Activated CD4-positive, alpha-beta T cell treated with anti-CD3 and anti-CD28 coated beads for 24 hours (primary cell): ENCODE measurements around the gene CENPVL1.
A peak's percentile ranks its signal among the peaks of the same experiment; 100 is the strongest.
"Not testable (repeated sequence)": the region's sequence is repeated elsewhere in the genome, so short reads cannot be mapped to it uniquely, and the experiment has no call there.

ENCODE experiments used
- DNase-seq, 2 donors: peaks; one replicate each; pipeline ENCODE4 v3.0.0-alpha.2; 2020; ENCODE audit warnings: low read depth in 2 of 2

The CENPVL1 gene

GRCh38 chrX:51710277-51711164 is at the start of gene CENPVL1:
TSS of gene CENPVL1 (plus strand) at chrX:51710512. CDS start at chrX:51710512, 0 bp downstream.
- DNase-seq = not testable (repeated sequence)

GRCh38 chrX:51665981-51666380 is 44.3 kb upstream of the CENPVL1 start:
- DNase-seq = no peak

DNA sequence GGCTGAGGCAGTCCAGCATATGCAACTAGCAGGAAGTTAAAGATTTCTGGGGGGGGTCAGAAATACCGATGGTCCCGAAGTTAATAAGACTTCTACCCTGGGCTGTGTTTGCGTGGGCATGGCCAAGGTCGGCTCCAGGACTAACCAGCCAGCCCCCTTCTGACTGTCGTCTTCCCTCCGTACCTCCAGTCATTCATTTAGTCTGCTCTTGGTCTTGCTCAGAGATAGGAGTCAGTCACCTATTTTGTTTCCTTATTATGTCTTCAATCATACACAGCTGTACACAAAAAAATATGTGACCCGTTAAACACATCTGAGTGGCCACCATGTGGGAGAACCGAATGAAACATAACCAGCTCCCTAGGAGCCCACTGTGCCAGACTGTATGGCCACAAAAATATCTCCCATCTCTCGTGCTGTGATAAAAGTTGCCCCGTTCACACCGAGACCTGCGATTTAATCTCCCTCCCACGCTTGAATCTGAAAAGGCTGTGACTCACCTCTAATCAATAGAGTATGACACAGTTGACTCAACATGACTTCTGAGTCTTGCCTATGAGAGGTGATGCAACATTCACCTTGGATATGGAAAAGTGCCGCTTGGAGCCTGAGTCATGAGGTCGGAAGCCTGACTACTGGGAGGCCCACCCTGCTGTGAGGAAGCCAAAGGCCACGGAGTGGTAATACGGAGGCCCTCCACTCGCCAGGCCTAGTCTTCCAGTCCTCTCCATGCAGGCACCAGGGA is 30.5 kb upstream of the CENPVL1 start:
- DNase-seq = not testable (repeated sequence)

DNA sequence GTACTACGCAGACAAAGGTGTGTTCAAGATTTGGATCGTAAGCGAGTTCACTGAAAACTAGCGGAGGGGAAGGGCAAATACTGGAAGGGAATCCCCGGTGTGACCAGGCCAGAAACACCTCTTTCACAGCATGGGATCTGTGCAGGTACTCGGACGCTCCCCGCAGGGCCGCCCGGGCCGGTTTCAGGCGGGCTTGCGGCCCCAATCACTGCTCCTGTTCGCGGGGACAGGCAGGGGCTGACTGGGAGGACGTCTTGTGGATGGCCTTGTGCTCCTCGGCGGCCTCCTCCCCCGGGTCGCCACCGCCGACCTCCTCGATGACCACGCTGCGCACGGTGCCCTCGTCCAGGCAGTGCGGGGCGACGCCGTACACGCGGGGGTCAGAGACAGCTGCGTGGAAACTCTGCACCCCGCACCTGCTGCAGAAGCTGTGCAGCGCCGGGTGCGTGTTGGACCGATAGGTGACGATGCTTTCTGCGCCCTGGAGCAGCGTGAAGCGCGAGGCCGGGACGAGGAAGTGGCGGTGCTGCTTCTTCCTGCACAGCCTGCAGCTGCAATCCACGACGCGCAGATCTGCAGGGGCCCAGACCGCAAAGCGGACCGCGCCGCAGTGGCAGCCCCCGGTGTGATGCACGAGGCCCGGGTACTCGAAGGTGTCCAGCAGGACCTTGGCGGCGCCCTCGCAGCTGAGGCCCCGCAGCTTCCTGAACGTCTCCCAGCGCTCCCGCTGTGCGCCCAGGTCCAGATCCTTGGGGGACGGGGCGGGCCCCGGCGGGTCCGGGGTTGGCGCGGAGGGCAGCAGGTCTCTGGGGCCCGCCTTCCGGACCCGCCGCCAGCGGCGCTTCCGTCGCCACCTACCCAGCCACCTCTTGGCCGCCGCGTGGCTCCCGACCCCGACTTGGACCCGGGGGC is 28.2 kb upstream of the CENPVL1 start:
- DNase-seq = not testable (repeated sequence)

GRCh38 chrX:51682720-51683062 is 27.6 kb upstream of the CENPVL1 start, which contains the start of gene CENPVL2:
TSS of gene CENPVL2 (minus strand) at chrX:51682831. CDS start at chrX:51682831, 0 bp downstream.
- DNase-seq = not testable (repeated sequence)

- no peak for DNase-seq
These were observed 16.1 kb upstream of the CENPVL1 start for GRCh38 chrX:51694254-51694653.

DNA sequence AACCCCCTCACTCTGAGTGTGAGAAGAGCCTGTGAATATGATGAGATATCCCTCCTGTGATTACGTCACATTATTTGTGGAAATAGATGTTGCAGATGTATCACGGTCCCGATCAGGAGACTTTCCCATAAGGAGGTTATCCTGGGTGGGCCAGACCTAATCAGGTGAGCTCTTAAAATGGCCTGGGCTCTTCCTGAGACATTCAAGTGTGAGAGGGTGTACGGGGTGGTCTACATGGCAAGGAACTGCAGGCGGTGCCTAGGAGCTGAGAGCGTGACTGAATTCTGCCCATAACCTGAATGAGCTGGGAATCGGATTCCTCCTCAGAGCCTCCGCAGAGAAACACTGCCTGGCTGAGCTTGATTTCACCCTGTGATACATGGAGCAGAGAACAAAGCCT is 12.9 kb upstream of the CENPVL1 start:
- DNase-seq = no peak

GRCh38 chrX:51712943-51713647 is 2.8 kb downstream of the CENPVL1 start:
- not testable (repeated sequence) for DNase-seq

- DNase-seq = no peak
These were observed 17.9 kb downstream of the CENPVL1 start for GRCh38 chrX:51728202-51728601.

- no peak for DNase-seq
These were observed 26.8 kb downstream of the CENPVL1 start for GRCh38 chrX:51737091-51737490.

DNA sequence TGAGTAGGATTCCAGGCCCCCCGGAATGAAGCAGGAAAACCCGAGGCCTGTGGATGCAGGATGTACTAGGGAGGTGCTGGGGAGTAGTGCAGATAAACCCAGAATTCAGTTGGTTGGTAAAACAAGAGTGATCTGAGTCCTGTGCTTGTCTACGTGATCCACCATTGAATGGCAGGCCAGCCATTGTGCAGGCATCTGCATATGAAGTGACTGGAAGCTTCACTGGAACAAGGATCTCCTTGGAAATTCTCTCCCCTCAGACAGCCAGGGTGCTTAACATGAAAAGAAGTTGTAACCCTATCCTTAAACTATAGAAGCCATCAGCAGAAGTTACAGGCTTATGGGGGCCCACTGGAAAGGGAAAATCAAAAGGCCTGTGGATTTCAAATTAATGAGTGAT is 32.3 kb downstream of the CENPVL1 start:
- no peak for DNase-seq

- peak; percentile 43 for DNase-seq
These were observed 33.1 kb downstream of the CENPVL1 start, which contains the start of gene GSPT2 for GRCh38 chrX:51743179-51743957. TSS of gene GSPT2 (plus strand) at chrX:51743442. CDS start at chrX:51743627, 185 bp downstream.

DNA sequence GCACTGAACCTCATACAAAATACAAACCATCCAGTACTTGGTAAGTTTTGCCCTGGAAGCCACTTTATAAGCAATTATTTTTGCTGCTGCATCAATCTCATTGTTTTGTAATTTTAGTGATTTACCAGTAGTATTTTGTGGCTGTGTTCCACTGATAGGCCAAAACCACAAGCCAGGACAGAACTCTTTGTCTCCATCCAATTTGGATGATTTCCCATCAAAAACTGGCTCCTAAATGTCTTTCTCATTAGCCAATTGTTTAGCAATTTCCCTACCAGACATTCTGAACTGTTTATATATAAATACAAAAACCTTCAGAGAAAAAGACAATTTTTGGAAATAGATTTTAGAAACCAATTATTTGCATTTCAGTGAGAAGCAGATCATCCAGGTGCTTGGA is 37.4 kb downstream of the CENPVL1 start:
- DNase-seq = no peak

DNA sequence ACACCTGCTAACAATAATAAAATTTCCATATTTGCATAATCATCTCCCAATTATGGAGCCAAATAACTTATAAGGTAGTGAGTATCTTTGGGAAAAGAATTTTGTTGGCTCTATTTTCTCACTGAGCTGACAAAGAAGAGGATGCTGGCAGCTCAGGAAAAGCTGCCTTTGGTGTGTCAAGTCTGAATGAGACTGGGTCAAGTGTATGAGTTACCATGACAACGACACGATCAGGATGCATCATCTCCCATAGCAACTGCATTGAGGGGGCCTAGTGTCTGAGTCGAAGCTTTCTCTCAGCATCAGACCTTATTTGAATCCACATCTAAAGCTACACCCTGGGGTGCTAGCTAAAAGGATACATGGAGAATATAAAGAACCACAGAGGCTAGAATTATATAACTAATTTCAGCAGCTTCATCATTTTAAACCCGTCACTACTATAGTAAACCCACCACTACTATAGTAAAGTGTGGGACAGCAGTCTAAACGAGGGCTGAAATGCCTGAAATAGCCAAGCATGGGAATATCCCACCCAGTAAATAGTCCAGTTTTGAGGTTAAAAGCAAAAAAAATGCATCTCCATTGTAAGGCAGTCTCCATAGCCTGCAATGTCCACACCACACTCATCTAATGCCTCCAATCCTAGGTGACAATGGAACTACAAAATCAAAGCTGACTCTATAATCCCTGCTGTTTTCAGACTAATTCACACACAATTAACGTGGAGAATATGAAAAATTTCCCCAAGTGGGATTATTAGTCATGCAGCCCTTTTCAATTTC is 48.9 kb downstream of the CENPVL1 start:
- DNase-seq = no peak

GRCh38 chrX:51760657-51761056 is 50.3 kb downstream of the CENPVL1 start:
- DNase-seq = no peak
